K562 (cell line): ENCODE results near the gene ZMIZ1. TPM values are rescaled to one million over a fixed set of nuclear protein-coding genes. Genes with fewer than 3 reads are reported as not detected.

Source experiments
- C11orf30 ChIP-seq: fragments of 450-650 bp; IDR thresholded peaks from 2 replicates; pipeline ENCODE4 v1.6.1; 2016; ENCODE audit warnings: low read depth, mild to moderate bottlenecking
- CHCHD3 ChIP-seq: fragments of 250-450 bp; sonication (Bioruptor Pico); IDR thresholded peaks from 2 replicates; pipeline ENCODE4 v2.1.2; 2022; ENCODE audit warnings: mild to moderate bottlenecking
- DIDO1 ChIP-seq: fragments of 450-650 bp; IDR thresholded peaks from 2 replicates; pipeline ENCODE4 v1.6.1; 2016; ENCODE audit warnings: low read depth, missing biosample characterization, missing genetic modification characterization
- HNRNPH1 ChIP-seq: fragments of 200-400 bp; formaldehyde crosslinking; optimal IDR thresholded peaks from 2 replicates; pipeline ENCODE3; 2017; ENCODE audit warnings: low read depth, mild to moderate bottlenecking, low read length, moderate library complexity
- HSF4 ChIP-seq: fragments of 250-450 bp; sonication (Bioruptor Pico); IDR thresholded peaks from 2 replicates; pipeline ENCODE4 v2.1.2; 2022; ENCODE audit warnings: mild to moderate bottlenecking, moderate library complexity, borderline replicate concordance
- IRF1 ChIP-seq: sonication (generic); formaldehyde crosslinking; IDR thresholded peaks from 2 replicates; pipeline ENCODE4 v1.8.0; 2022; ENCODE audit warnings: missing genetic modification reagents, mild to moderate bottlenecking, borderline replicate concordance
- MGA ChIP-seq: fragments of 450-650 bp; IDR thresholded peaks from 2 replicates; pipeline ENCODE4 v1.6.1; 2016; ENCODE audit warnings: mild to moderate bottlenecking, moderate library complexity
- NONO ChIP-seq, 2 experiments: fragments of 200-400 bp in 1 of 2; fragments of 450-650 bp in 1 of 2; formaldehyde crosslinking in 1 of 2; IDR thresholded peaks; 2 replicates each; pipeline ENCODE4 v1.6.1; 2017; ENCODE audit warnings: low read depth in 2 of 2, mild to moderate bottlenecking in 2 of 2, moderate library complexity in 2 of 2, low read length in 1 of 2
- PATZ1 ChIP-seq: fragments of 250-450 bp; sonication (Bioruptor Pico); IDR thresholded peaks from 2 replicates; pipeline ENCODE4 v1.5.0; 2020; ENCODE audit warnings: mild to moderate bottlenecking, borderline replicate concordance
- PHF21A ChIP-seq: fragments of 450-650 bp; IDR thresholded peaks from 2 replicates; pipeline ENCODE4 v1.6.1; 2017; ENCODE audit warnings: low read depth, borderline replicate concordance
- SNIP1 ChIP-seq: fragments of 450-650 bp; IDR thresholded peaks from 2 replicates; pipeline ENCODE4 v1.7.1; 2017; ENCODE audit warnings: low read depth, mild to moderate bottlenecking
- ZNF431 ChIP-seq: sonication (generic); formaldehyde crosslinking; IDR thresholded peaks from 2 replicates; pipeline ENCODE4 v1.8.0; 2022; ENCODE audit warnings: mild to moderate bottlenecking, missing genetic modification reagents
- polyA plus RNA-seq, 8 experiments: library from polyadenylated mRNA; depleted of rRNA in 4 of 8; stranded (reverse) in 5 of 8; unstranded in 3 of 8; fragments of >200 nt; fragmentation: Nextera tagmentation in 2 of 8; fragmentation: Illumina TruSeq in 1 of 8; extraction: Ambion mirVana in 2 of 8; extraction: Trizol in 1 of 8; gene quantifications; 2 replicates each; pipeline versions ENCODE4 v1.2.1 to v1.2.3, GENCODE V29; 2011 to 2014; ENCODE audit warnings: inconsistent platforms in 1 of 8, missing spikeins in 1 of 8
- total RNA-seq, 7 experiments: library from RNA; depleted of rRNA in 6 of 7; stranded (reverse); fragments of >200 nt in 6 of 7; fragmentation: Illumina TruSeq in 2 of 7; extraction: Trizol in 2 of 7; gene quantifications; 2 replicates each; pipeline versions ENCODE4 v1.2.1 to v1.2.3, GENCODE V29; 2011 to 2021; ENCODE audit warnings: low replicate concordance in 1 of 7

The ZMIZ1 gene
- total and polyA plus RNA-seq, 9 of the 15 experiments (the other 6 are each of a cell fraction or from before 2014, with no cell fraction given) = 1.0 to 37.3 (median 4.3) TPM

- TF ChIP-seq IRF1 (CRISPR knock-in tag) (no peak), ZNF431 (CRISPR knock-in tag) (no peak), NONO (IDR thresholded peaks at IDR 0.05; ENCODE audit: low read depth in 2 of 2, low read length in 1 of 2) (peak in 1 of 2 experiments; percentile 67; a peak in 1 of 4 replicates), DIDO1 (tag) (no peak), SNIP1 (no peak), CHCHD3 (CRISPR knock-in tag) (no peak), HSF4 (CRISPR knock-in tag) (no peak), MGA (no peak; the same call in 1 of the 2 replicates), PHF21A (peak; percentile 89), C11orf30 (no peak), HNRNPH1 (no peak), PATZ1 (no peak)
Measured at GRCh38 chr10:79067241-79068202, 1.2 kb upstream of the ZMIZ1 start (continued).
